HepG2 (cell line): Measurements from ENCODE around the gene PSMC3IP. TPM values are rescaled to one million over a fixed set of nuclear protein-coding genes. Genes with fewer than 3 reads are reported as not detected.

ENCODE experiments used
- ESRRA ChIP-seq: sonication (generic); formaldehyde crosslinking; IDR thresholded peaks from 2 replicates; pipeline ENCODE4 v1.5.1; 2020; ENCODE audit warnings: mild to moderate bottlenecking, low read depth, missing genetic modification reagents
- FOXO4 ChIP-seq: sonication (generic); formaldehyde crosslinking; conservative IDR thresholded peaks from 2 replicates; pipeline ENCODE4 v1.8.1; 2023; ENCODE audit warnings: missing genetic modification reagents
- HMGA1 ChIP-seq: sonication (generic); formaldehyde crosslinking; conservative IDR thresholded peaks from 2 replicates; pipeline ENCODE4 v1.4.0; 2020; ENCODE audit warnings: missing genetic modification reagents
- KIAA2018 ChIP-seq: sonication (generic); formaldehyde crosslinking; IDR thresholded peaks from 2 replicates; pipeline ENCODE4 v1.5.0; 2020; ENCODE audit warnings: mild to moderate bottlenecking, missing genetic modification reagents, borderline replicate concordance
- SP1 ChIP-seq, 2 experiments: fragments of 450-650 bp in 1 of 2; sonication (generic) in 1 of 2; formaldehyde crosslinking in 1 of 2; IDR thresholded peaks; 2 replicates each; pipeline versions ENCODE4 v1.4.0 to v1.6.1; 2016 to 2020; ENCODE audit warnings: missing genetic modification reagents in 1 of 2
- ZBTB25 ChIP-seq: IDR thresholded peaks from 2 replicates; pipeline ENCODE4 v1.6.1; 2018; ENCODE audit warnings: missing genetic modification reagents
- ZFP41 ChIP-seq: sonication (generic); formaldehyde crosslinking; IDR thresholded peaks from 2 replicates; pipeline ENCODE4 v1.4.0; 2020; ENCODE audit warnings: mild to moderate bottlenecking, missing genetic modification reagents, borderline replicate concordance
- ZFP90 ChIP-seq: sonication (generic); formaldehyde crosslinking; IDR thresholded peaks from 2 replicates; pipeline ENCODE4 v1.8.0; 2022; ENCODE audit warnings: missing genetic modification reagents, mild to moderate bottlenecking, inconsistent platforms, borderline replicate concordance
- ZFX ChIP-seq: sonication (generic); formaldehyde crosslinking; IDR thresholded peaks from 2 replicates; pipeline ENCODE4 v1.4.0; 2020; ENCODE audit warnings: mild to moderate bottlenecking, low read depth, missing genetic modification reagents, moderate library complexity
- ZNF18 ChIP-seq: sonication (generic); formaldehyde crosslinking; IDR thresholded peaks from 2 replicates; pipeline ENCODE4 v1.8.0; 2022; ENCODE audit warnings: mild to moderate bottlenecking, missing genetic modification reagents; ENCODE audit not compliant: insufficient replicate concordance
- ZNF225 ChIP-seq: sonication (generic); formaldehyde crosslinking; IDR thresholded peaks from 2 replicates; pipeline ENCODE4 v1.4.0; 2020; ENCODE audit warnings: mild to moderate bottlenecking, missing genetic modification reagents
- ZNF331 ChIP-seq: sonication (generic); formaldehyde crosslinking; IDR thresholded peaks from 2 replicates; pipeline ENCODE4 v1.4.0; 2020; ENCODE audit warnings: missing genetic modification reagents
- ZNF33A ChIP-seq: sonication (generic); formaldehyde crosslinking; IDR thresholded peaks from 2 replicates; pipeline ENCODE4 v1.5.1; 2020; ENCODE audit warnings: missing genetic modification reagents, mild to moderate bottlenecking, moderate library complexity, borderline replicate concordance
- ZNF570 ChIP-seq: sonication (generic); formaldehyde crosslinking; IDR thresholded peaks from 2 replicates; pipeline ENCODE4 v1.4.0; 2020; ENCODE audit warnings: mild to moderate bottlenecking, missing genetic modification reagents, borderline replicate concordance
- ZNF576 ChIP-seq: sonication (generic); formaldehyde crosslinking; IDR thresholded peaks from 2 replicates; pipeline ENCODE4 v1.4.0; 2020; ENCODE audit warnings: mild to moderate bottlenecking, missing genetic modification reagents
- ZSCAN12 ChIP-seq: sonication (generic); formaldehyde crosslinking; IDR thresholded peaks from 2 replicates; pipeline ENCODE4 v1.9.0; 2021; ENCODE audit warnings: mild to moderate bottlenecking, missing genetic modification reagents
- ZSCAN29 ChIP-seq: sonication (generic); formaldehyde crosslinking; conservative IDR thresholded peaks from 2 replicates; pipeline ENCODE4 v1.4.0; 2020; ENCODE audit warnings: mild to moderate bottlenecking, missing genetic modification reagents
- polyA plus RNA-seq, 8 experiments: library from polyadenylated mRNA; depleted of rRNA in 3 of 8; stranded (reverse) in 7 of 8; unstranded in 1 of 8; fragments of >200 nt; fragmentation: Illumina TruSeq in 4 of 8; extraction: Trizol in 4 of 8; gene quantifications; 2 replicates each; pipeline versions ENCODE4 v1.2.1 to v1.2.3, GENCODE V29; 2011 to 2016; ENCODE audit warnings: low read depth in 4 of 8, missing spikeins in 1 of 8, mixed read lengths in 1 of 8; ENCODE audit not compliant: insufficient read depth in 1 of 8
- total RNA-seq, 5 experiments: library from RNA; depleted of rRNA; stranded (reverse); fragments of >200 nt; fragmentation: Illumina TruSeq; extraction: Trizol; gene quantifications; 2 replicates each; pipeline ENCODE4 v1.2.3, GENCODE V29; 2016; ENCODE audit warnings: low read depth in 1 of 5

PSMC3IP gene
- total and polyA plus RNA-seq, 2 of the 13 experiments (the other 11 are each of a cell fraction or from before 2014, with no cell fraction given) = 6.5 to 22.4 TPM

- TF ChIP-seq ZNF576 (CRISPR knock-in tag) (no peak), SP1 (IDR thresholded peaks at IDR 0.05) (no peak), SP1 (CRISPR knock-in tag; IDR thresholded peaks at IDR 0.05) (0 out of 2 replicates have a peak, but pooled peaks have one; percentile 54), ZFX (CRISPR knock-in tag) (0 out of 2 replicates have a peak, but pooled peaks have one; percentile 10), ZNF33A (no peak; the same call in 1 of the 2 replicates), ZNF570 (CRISPR knock-in tag) (no peak), ZNF331 (CRISPR knock-in tag) (peak; percentile 55; the same call in 1 of the 2 replicates), ZFP90 (CRISPR knock-in tag) (peak; percentile 75; the same call in 1 of the 2 replicates), ZBTB25 (CRISPR knock-in tag) (0 out of 2 replicates have a peak, but pooled peaks have one; percentile 52), ZNF18 (CRISPR knock-in tag) (peak; percentile 8), ZSCAN12 (peak; percentile 81; the same call in 1 of the 2 replicates), ZSCAN29 (CRISPR knock-in tag) (no peak), ZNF225 (peak; percentile 69; the same call in 1 of the 2 replicates), ZFP41 (0 out of 2 replicates have a peak, but pooled peaks have one; percentile 14), KIAA2018 (no peak), FOXO4 (no peak), HMGA1 (CRISPR knock-in tag) (no peak), ESRRA (CRISPR knock-in tag) (no peak; the same call in 1 of the 2 replicates)
Observed at GRCh38 chr17:42536048-42536371, 41.5 kb downstream of the PSMC3IP start, which contains the start of gene NAGLU (continued).
